Epithelial cell of esophagus (primary cell): ENCODE data around the gene ADPRM.
"Not testable (repeated sequence)": the region's sequence is repeated elsewhere in the genome, so short reads cannot be mapped to it uniquely, and the experiment has no call there.

Experiments
- DNase-seq: peaks from one replicate; pipeline ENCODE4 v3.0.0; 2010; ENCODE audit warnings: low read depth
- H3K4me3 ChIP-seq: 2 replicates; pipeline ENCODE4 v1.5.1; 2011; ENCODE audit warnings: mild to moderate bottlenecking, low read length, control low read depth
- CTCF ChIP-seq: IDR thresholded peaks from 2 replicates; pipeline ENCODE4 v1.5.1; 2011; ENCODE audit warnings: low read depth, mild to moderate bottlenecking, low read length, control low read depth, inconsistent platforms; ENCODE audit not compliant: insufficient read depth; ENCODE audit errors: missing control alignments

Gene ADPRM

DNA sequence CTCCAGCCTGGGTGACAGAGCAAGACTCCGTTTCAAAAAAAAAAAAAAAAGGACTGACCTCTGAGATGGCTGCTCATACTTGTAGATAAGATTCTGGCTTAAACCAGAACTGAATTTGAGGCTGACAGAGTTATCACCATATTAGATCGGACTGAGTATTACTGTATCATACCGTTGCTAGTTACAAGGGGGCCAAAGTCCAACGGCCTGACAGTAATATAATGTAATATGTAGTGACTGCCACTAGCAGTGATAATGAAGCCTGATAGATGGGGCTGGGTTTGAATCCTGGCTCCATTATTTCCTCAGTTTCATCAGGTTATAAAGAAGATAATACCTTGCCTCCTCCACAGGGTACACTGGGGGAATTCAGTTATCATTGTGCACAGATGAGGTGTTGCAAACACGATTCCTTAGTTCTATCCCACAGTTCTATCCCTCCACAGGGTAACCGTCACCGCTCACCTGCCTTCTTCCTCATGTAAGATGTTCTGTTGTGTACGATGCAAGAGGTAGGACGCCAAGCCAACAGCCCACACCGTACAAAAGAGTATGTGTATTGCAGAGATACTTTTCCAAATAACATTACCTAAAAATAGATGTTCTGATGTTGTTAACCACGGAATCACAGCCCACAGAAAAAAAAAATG is 27.3 kb downstream of the ADPRM start:
- no peak for DNase-seq
- TF ChIP-seq CTCF = no peak

GRCh38 chr17:10725262-10725661 is 27.9 kb downstream of the ADPRM start:
- no peak for DNase-seq
- no peak for TF ChIP-seq CTCF

More for the DNA sequence above, 27.3 kb downstream of the ADPRM start:
- H3K4me3 ChIP-seq = no peak overlapping the region

DNA sequence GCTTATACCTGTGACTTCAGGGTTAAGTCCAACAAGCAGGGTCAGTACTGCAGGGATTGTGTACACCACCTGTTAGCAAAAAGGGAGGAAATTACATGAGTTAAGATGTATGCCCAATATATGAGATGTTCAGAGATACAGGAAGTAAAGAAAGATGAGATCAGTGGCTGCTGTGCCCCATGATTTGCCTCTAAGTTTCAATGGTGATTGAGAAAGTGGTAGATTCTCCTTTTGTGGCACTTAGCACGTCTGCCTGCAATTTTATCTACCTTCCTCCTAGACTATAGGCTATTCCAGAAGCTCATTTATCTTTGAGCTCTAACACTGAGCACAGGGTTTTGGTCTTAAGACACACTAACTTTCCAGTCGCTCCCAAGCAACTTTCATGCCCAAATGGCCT is 28.8 kb downstream of the ADPRM start:
- no peak overlapping the region for H3K4me3 ChIP-seq
- no peak for DNase-seq
- TF ChIP-seq CTCF = no peak

More at GRCh38 chr17:10725262-10725661, 27.9 kb downstream of the ADPRM start:
- H3K4me3 ChIP-seq = no peak overlapping the region

DNA sequence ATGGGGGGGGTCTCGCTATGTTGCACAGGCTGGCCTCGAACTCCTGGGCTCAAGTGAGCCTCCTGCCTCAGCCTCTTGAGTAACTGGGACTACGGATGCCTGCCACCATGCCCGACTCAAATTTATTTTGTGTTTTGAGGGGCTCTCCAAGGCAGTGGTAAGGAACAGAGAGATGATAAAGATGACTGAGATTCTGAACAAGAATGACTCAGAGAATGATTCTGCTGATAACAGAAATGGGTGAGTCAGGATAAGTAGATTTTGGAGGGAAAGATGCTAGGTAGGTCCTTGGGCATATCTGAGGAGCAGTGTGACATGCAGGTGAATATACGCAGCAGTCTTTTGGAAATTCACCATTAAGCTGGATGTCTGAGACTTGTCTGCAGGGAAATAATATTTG is 29.8 kb downstream of the ADPRM start:
- no peak overlapping the region for H3K4me3 ChIP-seq
- TF ChIP-seq CTCF = no peak
- DNase-seq = no peak

- no peak for TF ChIP-seq CTCF
- no peak for DNase-seq
- no peak overlapping the region for H3K4me3 ChIP-seq
These were observed 31.0 kb downstream of the ADPRM start for GRCh38 chr17:10728331-10728892.

DNA sequence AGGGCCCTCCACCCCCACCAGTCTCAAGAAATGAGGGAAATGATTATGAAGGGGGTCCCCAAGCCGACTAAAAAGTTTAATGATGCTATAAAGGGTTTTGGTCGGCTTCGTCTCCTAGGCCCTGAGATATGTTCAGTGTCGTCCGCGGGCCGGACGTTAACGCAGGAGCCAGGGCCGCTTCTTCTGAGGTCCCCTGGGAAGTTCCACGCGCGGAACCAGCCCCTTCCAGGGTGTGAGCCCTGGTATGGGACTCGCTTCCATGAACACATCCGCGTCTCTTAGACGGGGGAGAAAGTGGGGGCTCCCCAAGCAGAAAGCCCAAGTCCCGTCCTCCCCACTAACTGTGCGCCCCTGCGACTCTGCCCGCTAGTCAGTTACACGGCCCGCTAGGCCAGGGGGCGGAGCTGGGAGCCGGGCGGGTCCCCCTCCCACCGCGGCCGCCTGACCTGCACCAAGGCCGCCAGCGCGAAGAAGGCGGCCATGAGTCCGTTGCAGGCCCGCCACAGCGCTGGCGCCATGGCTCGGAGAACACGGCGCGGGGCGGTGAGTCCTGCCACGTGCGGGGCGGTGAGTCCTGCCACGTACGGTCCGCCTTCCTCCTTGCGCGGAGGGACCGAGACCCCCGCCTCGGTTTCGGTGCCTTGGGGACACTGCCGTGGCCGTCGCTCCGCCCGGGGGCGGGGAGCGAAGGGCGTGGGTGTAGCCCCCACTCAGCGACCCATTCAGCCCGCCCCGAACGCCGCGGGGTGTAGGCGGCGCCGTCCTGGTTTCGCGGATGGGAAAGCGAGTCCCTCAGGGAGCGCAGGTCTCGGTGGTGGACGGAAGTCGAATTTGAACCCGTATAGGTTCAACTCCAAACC is 32.2 kb downstream of the ADPRM start, which contains the start of gene TMEM220:
Gene TMEM220, minus strand, starts transcription at position 690 of the 860 bp plus-strand sequence. Its CDS starts 172 bp downstream, at position 518.
- DNase-seq = peak; percentile 40
- no peak for TF ChIP-seq CTCF
- peak within 1 kb of the TSS; percentile 52 for H3K4me3 ChIP-seq

GRCh38 chr17:10730247-10730646 is 32.9 kb downstream of the ADPRM start:
- not testable (repeated sequence) for DNase-seq
- peak overlapping the region; percentile 52 for H3K4me3 ChIP-seq
